GM19372 (cell line): ENCODE measurements around the gene POU5F1.
A peak's percentile ranks its signal among the peaks of the same experiment; 100 is the strongest.
"Not testable (repeated sequence)": the region's sequence is repeated elsewhere in the genome, so short reads cannot be mapped to it uniquely, and the experiment has no call there.

Experiments
- ATAC-seq: cut with Tn5 transposase; IDR thresholded peaks from one replicate; pipeline ENCODE4 v1.9.1; 2021; ENCODE audit warnings: mild to moderate bottlenecking, low read depth, moderate library complexity; ENCODE audit not compliant: unreplicated experiment

The POU5F1 gene

DNA sequence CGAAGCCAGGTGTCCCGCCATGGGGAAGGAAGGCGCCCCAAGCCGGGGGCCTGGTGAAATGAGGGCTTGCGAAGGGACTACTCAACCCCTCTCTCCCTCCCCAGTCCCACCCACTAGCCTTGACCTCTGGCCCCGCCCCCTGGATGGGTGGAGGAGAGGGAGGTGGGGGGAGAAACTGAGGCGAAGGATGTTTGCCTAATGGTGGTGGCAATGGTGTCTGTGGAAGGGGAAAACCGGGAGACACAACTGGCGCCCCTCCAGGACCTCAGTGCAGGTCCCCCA is at the start of gene POU5F1:
Gene POU5F1 (minus strand): TSS at position 83 of the 282 bp plus-strand sequence. CDS start 62 bp downstream, at position 21.
- no peak for ATAC-seq

DNA sequence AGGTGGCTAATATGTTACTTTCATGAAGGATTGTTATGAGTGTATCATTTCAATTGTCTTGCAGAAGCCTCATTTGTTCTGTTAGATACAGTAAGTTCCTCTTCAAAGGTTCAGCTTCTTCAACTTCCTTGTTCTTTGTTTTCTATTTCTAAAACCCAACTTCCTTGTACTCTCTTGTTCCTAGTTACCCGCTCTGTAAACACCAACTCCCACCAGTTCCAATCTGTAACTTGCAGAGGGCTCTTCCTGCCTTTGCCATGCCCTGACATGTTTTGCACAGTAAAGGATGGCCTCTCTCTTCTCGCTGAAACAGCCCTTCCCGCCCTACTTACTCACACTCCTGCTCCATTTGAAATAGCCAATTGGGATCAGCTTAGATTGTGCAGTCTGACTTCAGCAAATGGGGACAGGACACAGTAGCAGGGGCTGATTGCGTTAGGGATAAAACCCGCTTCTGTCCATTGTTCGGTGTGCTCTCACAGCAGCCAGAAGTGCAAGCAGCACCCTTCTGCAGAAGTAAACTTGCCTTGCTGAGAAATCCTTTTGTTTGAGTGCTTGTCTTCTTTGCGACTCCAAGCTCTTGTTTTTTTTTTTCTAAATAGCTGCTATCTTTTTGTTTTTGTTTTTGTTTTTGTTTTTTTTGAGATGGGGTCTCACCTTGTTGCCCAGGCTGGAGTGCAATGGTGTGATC is 45.9 kb upstream of the POU5F1 start:
- no peak for ATAC-seq

DNA sequence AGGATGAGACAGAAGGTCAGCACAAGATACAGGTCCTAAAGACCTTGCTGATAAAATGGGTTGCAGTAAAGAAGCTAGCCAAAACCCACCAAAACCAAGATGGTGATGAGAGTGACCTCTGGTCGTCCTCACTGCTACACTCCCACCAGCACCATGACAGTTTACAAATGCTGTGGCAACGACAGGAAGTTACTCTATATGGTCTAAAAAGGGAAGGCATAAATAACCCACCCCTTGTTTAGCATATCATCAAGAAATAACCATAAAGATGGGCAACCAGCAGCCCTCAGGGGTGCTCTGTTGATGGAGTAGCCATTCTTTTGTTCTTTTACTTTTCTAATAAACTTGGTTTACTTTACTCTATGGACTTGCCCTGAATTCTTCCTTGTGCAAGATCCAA is 44.7 kb upstream of the POU5F1 start:
- ATAC-seq = not testable (repeated sequence)

DNA sequence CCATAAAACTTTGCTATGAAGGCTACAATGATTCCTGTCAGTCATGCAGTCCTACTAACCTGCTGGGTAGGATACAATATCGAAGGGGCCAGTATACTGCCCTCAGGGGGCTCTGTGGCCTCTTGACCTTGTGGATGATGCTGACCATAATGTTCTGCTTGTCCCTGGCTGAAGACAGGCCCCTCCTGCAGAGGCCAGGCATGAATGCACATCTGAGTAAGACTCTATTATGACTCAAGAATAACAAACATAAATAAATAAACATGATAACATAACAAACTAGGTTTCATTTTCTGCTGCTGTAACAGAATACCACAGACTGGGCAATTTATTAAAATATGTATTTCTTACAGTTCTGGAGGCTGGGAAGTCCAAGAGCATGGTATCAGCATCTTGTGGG is 44.0 kb upstream of the POU5F1 start:
- ATAC-seq = no peak

DNA sequence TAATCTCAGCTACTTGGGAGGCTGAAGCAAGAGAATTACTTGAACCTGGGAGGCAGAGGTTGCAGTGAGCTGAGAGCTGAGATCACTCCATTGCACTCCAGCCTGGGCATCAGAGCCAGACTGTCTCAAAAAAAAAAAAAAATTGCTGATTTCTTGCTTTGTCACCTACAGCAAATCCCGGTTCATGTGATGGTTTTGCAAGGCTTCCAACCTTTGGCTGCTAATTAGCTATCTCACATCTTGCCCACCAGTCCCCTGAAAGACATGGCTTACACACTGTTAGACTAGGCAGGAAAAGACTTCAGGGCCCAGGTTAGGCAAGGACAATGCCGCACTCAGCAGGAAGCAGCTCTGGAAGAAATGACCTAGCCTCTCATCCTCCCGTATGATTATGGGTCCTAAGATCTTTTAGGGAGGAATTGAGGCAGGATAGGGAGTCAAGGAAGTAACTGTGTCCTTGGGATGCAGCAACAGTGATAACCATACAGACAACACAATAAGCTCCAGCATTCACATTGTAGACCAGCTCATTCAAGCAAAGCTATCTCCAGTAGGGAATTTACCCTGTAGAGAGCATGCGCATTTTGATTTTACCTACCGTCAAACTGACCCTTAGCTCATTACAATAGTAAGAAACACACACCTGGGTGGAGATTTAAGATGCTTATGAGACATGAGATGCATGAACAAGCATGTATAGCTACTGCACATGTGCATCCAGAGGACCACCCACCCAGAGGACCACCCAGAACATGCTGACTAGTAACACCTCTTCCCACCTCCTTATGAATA is 40.5 kb upstream of the POU5F1 start:
- no peak for ATAC-seq

DNA sequence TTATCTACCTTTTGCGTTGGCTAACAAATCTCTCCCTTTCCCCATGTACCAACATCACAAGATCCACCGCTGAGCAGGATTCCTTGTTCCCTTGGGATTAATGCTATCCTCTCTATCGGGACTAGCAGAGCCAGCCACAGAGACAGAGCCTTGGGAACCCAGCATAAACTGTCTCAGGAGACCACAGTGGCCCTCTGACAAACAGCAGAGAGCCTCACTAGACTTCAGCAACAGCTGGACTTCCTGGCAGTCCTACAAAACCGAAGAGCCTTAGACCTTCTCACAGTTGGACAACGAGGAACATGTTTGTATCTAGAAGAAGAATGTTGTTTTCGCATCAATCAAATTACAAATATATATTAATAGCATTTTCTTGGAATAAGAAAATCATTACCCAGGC is 39.6 kb upstream of the POU5F1 start:
- ATAC-seq = no peak

DNA sequence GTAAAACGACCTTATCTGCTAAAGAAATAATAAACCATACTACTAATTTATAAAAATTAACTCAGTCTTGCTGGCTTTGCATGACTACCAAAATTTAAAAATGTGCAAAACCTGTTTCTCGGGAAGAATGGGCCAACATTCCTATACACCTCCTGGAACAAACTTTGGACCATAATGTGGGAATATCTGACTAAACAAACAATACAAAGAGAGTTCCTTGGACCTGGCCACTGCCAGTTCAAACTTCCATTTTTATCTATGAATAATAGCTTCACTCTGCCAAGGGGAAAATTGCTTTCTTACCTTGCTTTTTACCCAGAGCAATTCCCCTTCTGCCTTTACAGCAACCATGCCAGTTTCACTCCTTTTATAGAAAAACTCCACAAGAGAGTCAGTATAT is 38.7 kb upstream of the POU5F1 start:
- no peak for ATAC-seq

DNA sequence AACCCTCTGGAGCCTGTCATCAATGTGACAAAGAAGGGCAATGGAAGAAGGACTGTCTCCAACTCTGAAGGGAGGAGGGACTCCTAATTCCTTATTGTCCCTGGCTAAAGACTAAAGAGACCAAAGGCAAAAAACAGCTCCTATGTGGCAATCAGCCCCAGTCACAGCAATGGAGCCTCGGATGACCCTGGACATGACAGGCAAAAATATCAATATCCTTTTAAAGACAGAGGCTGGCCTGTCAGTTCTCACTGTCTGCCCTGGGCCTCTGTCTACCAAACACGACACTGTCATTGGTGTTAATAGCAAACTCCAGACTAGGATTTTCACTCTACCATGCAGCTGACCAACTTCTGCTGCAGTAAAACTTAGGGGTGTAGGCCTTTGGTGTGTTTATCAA is 38.0 kb upstream of the POU5F1 start:
- no peak for ATAC-seq

DNA sequence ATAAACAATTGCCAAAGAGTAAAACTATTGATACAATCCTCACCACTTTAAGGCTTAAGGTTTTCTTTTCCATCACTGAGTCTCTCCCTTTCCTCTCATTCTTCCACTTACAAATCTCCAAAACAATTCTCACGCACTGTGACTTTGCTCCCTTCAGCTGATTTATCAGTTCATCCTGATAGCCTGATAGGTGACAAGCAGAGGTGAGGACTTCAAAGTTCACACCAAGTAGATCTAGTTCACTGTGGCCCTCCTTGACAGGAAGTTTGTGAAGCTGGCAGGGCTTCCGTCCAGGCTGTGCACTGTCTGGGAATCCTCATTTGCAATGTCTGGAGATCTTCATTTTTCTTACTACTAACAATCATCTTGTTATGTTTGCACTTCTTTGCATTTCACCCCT is 35.2 kb upstream of the POU5F1 start:
- ATAC-seq = no peak

DNA sequence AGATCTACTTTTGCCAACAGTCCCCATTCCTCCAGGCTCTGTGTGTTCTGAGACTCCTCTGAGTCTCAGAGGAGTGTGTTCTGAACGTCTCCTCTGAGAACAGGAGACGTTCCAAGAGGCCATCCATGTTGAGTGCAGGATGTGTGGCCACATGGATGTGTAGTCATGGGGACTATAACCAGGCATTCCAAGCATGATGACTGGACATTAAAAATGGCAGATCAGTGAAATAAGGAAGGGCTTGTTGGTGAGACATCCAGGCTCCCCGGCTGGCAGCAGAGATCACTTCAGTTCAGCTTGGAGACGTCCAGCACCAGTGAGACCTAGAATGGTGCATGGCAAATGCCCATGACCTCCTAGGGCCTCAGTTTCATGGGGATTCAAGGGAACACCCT is 34.3 kb upstream of the POU5F1 start:
- no peak for ATAC-seq

DNA sequence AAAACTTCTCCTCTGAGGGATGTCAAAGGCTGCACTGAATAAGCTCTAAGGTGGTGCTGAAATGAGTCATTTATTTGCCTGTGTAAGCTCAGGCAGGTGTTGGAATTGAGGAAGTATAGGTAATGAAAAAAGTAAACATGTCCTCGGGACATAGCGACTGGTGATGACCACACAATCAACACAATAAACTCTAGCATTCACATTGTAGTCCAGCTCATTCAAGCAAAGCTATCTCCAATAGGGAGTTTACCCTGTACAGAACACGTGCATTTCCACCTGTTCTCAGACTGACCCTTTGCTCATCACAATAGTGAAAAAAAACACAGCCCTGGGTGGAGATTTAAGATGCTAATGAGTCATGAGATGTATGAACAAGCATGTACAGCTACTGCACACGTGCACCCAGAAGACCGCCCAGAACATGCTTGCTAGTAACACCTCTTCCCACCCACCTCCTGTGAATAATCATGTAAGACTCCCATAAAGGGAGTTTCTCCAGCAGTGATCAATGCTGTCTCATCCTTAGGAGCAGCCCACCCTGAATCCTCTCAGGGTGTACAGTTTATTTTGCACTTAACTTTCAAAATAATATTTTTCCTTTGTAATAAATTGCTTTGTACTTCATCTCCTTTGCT is 33.0 kb upstream of the POU5F1 start:
- peak; percentile 42 for ATAC-seq

DNA sequence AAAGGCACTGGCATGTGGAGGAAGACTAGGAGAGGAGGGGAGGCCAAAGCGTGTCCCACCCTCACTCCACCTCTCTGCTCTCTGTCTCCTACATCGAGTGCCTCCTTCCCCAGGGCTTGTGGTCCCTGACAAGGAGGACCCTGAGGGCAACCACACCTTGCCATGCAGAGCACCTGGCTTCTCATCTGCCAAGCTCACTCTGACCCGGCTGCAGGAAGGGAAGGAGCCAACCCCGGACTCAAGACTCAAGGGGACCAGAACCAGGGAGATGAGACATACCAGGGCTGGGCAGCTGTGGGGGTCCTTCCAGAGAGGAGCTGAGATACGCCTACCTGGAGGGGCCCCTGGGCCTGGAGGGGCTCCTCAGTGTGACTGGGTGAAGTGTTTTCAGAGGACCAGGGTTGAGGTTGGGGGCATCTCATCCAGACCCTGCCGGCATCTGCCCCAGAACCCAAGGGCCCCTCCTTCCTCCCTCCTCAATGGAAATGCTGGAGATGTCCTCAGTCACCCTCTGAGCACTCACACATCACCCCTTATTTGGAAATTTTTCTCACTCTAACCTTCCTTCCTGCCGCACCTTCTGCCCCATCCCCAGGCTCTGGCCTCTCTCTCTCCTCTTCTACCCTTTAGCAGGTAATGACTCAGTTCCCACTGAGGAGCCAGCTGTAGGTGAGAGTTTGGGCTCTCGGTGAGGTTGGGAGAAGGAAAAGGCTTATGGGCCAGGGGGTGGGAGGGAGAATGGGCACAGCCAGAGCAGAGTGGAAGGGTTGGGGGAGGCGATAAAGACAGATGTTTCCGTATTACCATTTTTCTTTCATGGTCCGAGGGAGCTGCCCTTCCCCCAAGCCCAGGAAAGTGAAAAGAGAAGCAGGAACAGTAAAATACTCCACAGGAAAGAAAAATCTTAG is 32.0 kb upstream of the POU5F1 start:
- ATAC-seq = no peak

DNA sequence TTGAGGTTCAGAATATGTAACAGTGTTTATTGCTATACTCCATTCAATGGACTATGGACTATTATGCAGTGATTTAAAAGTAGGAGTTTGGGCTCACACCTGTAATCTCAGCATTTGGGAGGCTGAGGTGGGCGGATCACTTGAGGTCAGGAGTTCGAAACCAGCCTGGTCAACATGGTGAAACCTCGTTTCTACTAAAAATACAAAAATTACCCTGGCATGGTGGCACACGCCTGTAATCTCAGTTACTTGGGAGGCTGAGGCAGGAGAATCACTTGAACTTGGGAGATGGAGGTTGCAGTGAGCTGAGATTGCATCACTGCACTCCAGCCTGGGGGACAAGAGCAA is 28.6 kb upstream of the POU5F1 start:
- ATAC-seq = not testable (repeated sequence)

DNA sequence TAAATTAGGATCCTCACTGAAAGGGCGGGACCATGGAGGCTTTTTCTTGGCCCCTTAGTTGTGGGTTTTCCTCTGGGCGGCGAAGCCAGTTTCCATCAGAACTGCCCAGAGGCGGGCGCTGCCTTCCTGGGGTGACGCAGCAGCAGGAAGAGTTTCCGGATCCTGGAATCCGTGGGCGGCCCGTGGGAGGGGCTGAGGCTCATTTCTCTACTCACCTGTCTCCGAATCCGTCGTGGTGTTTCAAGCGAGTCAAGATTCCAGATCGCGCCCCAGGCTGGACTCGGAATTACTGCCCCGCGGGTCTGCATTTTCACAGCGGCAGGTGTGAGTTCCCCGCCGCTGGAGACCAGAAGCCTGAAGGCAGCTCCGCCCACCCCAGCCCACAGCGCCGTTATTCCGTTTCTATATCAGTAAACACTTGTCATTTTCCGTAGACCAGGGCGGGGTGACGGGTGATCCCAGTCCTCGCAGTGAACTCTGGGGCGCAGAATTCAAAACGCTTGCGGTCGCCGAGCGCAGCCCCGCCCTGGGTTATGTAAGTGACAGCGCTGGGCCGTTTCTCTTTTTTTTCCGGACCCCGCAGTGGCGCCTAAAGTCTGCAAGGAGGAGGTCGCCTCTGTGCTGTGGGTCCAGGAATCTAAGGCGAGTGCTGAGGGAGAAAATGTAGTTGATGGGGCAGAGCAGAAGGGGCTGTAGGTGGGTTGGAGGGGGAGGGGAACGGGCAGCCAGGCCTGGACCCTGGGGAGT is 27.2 kb upstream of the POU5F1 start:
- ATAC-seq = peak; percentile 71

DNA sequence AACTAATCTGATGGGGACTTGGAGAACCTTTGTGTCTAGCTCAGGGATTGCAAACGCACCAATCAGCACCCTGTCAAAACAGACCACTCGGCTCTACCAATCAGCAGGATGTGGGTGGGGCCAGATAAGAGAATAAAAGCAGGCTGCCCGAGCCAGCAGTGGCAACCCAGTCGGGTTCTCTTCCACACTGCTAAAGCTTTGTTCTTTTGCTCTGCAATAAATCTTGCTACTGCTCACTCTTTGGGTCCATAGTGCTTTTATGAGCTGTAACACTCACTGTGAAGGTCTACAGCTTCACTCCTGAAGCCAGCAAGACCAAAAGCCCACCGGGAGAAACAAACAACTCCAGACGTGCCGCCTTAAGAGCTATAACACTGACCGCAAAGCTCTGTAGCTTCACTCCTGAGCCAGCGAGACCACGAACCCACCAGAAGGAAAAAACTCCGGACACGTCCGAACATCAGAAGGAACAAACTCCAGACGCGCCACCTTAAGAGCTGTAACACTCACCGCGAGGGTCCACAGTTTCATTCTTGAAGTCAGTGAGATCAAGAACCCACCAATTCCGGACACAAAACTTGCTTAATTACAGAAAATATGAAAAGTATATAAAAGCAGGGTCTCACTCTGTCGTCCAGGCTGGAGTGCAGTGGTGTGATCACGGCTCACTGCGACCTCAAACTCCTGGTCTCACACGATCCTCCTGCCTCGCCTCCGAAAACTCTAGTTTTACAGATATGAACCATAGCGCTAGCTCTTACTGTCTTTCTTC is 26.0 kb upstream of the POU5F1 start:
- ATAC-seq = not testable (repeated sequence)

DNA sequence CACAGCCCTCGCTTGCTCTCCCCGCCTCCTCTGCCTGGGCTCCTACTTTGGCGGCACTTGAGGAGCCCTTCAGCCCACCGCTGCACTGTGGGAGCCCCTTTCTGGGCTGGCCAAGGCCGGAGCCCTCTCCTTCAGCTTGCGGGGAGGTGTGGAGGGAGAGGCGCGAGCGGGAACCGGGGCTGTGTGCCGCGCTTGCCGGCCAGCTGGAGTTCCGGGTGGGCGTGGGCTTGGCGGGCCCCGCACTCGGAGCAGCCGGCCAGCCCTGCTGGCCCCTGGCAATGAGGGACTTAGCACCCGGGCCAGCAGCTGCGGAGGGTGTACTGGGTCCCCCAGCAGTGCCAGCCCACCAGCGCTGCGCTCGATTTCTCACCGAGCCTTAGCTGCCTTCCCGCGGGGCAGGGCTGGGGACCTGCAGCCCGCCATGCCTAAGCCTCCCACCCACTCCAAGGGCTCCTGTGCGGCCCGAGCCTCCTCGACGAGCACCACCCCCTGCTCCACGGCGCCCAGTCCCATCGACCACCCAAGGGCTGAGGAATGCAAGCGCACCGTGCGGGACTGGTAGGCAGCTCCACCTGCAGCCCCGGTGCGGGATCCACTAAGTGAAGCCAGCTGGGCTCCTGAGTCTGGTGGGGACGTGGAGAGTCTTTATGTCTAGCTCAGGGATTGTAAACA is 25.0 kb upstream of the POU5F1 start:
- not testable (repeated sequence) for ATAC-seq

DNA sequence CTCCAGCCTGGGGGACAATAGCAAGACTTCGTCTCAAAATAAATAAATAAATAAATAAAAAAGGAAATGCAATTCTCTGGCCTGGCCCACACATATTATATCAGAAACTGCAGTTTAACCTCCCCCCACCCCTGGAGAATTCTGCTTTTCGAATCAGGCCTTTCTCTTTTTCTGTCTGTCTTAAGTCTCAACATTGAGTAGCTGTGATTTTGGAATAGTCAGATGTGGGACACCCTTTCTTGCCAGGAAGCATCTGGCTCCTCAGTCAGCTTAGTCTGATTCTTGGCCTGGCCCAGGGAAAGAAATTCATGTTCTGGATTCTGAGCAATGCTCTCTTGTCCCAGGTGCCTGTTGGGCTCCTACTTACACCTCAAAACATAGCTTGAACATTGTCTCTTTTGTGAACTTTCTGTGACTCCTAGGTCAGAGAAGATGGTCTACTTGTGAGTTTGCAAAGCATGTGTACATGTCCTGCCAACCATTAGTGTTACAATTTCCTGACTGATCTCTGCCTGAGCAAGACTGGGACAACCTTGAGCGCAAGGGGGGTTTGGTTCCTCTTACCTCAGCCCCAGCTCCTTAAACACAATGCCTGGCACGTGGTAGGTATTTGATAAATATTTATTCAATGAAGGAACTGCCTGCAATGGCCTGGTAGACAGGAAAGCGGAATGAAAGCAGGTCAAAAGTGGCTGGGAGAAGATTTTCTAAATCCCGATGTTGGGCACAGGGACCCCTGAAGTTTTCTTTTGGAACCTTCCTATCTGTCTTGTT is 23.8 kb upstream of the POU5F1 start:
- no peak for ATAC-seq

DNA sequence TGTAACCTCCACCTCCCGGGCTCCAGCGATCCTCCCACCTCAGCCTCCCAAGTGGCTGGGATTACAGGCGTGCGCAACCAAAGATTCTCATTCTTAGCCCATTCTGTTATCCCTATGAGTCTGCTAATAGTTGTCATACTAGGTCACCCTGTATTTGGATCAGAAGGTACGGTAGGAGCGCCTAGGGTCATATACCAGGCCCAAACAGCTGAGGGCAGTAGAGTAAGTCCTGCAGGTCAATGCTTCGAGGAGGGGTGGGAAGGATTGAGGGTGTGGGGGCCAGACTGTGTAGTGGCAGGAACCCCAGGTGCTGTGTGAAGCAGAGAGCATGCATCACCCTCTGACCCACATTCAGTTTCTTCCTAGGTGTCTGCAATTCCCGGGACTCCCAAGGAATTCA is 22.7 kb upstream of the POU5F1 start:
- ATAC-seq = no peak
